Measurements from ENCODE around the gene LGALS7.
"Not testable (repeated sequence)": the region's sequence is repeated elsewhere in the genome, so short reads cannot be mapped to it uniquely, and the experiment has no call there.

The LGALS7 gene

DNA sequence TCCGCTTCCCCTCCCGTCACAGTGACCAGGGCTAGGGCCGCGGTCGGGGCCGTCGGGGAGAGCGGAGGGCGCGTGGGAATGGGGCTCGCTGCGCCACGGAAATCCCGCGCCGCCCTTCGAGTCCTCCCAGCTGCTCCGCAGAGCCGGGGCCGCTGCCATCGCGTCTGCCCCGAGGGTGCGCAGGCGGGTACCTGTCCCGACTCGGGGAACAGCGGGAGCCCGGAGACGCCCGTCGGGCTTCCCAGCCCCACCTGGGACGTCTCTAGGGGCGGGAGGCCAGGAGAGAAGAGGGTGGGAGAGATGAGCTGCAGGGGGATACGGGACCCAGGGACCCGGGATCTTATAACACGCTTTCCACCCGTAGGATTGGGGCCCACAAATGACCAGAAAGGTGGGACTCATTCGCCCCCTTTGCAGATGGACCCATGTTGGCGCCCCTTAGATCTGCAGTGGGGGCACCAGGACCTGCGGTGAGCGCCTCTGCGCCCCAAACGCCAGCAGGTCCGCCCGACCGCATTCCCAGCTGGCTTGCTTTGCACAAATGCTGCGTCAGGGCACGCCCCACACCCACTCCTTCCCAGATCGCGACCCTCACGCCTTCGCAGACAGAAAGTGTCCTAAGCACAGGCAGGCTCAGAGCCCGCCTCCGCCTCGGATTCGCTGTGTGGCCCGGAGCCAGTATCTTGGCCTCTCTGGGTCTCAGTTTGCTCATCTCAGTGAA, 2.9 kb downstream of the LGALS7 start:
- DNase-seq = not testable (repeated sequence)

GRCh38 chr19:38769635-38770211, 3.6 kb downstream of the LGALS7 start:
- DNase-seq = peak; percentile 90

DNA sequence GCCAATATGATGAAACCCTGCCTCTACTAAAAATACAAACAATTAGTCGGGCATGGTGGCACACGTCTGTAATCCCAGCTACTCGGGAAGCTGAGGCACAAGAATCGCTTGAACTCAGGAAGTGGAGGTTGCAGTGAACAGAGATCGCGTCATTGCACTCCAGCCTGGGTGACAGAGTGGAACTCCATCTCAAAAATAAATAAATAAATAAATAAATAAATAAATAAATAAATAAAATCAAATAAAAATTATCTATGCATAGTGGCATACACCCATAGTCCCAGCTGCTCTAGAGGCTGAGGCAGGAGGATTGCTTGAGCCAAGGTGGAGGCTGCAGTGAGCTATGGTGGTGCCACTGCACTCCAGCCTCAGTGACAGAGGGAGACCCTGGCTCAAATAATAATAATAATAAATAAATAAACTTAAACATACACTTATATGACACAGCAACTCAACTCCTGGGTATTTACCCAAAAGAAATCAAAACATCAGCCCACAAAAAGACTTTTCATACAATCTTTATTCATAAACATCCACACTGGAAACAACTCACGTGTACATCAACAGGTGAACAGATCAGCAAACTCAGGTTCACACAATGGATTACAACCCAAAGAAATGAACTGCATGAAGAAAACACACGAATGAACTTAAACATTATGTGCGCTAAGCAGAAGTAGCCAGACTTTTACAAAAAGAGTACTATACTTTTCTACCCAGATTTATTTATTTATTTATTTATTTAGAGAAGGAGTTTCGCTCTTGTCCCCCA, 6.9 kb downstream of the LGALS7 start:
- no peak for DNase-seq

GRCh38 chr19:38765214-38765613, 8.1 kb downstream of the LGALS7 start:
- no peak for DNase-seq

DNA sequence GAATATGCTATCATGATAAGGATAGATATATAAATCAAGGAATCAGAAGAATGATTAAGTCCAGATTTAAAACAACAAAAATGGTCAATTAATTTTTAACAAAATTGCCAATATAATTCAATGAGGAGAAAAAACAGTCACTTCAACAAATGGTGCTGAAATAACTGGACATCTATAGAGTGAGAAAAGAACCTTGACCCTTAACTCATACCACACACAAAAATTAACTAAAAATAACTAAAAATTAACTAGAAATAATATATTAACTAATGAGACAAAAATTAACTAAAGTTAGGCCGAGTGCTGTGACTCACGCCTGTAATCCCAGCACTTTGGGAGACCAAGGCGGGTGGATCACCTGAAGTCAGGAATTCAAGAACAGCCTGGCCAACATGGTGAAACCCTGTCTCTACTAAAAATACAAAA, 9.5 kb downstream of the LGALS7 start:
- no peak for DNase-seq

DNA sequence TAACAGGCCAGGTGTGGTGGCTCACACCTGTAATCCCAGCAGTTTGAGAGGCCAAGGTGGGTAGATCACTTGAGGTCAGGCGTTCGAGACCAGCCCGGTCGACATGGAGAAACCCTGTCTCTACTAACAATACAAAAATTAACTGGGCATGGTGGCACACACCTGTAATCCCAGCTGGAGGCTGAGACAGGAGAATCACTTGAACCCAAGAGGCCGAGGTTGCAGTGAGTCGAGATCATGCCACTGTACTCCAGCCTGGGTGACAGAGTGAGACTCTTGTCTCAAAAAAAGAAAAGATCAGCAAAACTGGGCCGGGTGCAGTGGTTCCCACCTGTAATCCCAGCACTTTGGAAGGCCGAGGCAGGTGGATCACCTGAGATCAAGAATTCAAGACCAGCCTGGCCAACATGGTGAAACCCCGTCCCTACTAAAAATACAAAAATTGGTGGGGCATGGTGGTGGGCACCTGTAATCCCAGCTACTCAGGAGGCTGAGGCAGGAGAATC, 11.4 kb downstream of the LGALS7 start:
- not testable (repeated sequence) for DNase-seq

GRCh38 chr19:38760805-38761517, 12.4 kb downstream of the LGALS7 start:
- DNase-seq = not testable (repeated sequence)

DNA sequence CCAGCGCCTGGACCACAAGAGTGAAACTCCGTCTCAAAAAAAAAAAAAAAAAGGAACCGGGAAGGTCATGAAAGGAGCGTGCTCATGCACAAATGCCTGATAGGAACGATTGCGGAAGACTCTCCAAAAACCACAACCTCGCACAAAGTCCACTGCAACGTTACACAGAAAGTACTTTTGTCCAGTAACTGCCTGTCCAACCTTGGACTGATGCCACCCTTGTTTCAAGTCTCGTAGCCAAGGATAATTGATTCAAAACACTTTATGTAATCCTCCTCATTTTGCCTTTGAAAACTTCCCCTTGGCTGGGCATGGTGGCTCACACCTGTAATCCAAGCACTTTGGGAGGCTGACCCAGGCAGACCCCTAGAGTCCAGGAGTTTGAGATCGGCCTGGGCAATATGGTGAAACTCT, 13.7 kb downstream of the LGALS7 start:
- no peak for DNase-seq

- DNase-seq = not testable (repeated sequence)
These were observed 19.1 kb downstream of the LGALS7 start for GRCh38 chr19:38754196-38754595.

- DNase-seq = not testable (repeated sequence)
These were observed 19.5 kb downstream of the LGALS7 start for GRCh38 chr19:38753783-38754182.

- DNase-seq = no peak
These were observed 28.0 kb downstream of the LGALS7 start for GRCh38 chr19:38745316-38745715.

GRCh38 chr19:38744874-38745273, 28.4 kb downstream of the LGALS7 start:
- DNase-seq = no peak

- DNase-seq = no peak
These were observed 29.0 kb downstream of the LGALS7 start, which contains the start of gene CAPN12 for GRCh38 chr19:38744298-38744681. Gene CAPN12, minus strand, starts transcription at chr19:38744474. Its CDS starts 309 bp downstream, at chr19:38744165.

DNA sequence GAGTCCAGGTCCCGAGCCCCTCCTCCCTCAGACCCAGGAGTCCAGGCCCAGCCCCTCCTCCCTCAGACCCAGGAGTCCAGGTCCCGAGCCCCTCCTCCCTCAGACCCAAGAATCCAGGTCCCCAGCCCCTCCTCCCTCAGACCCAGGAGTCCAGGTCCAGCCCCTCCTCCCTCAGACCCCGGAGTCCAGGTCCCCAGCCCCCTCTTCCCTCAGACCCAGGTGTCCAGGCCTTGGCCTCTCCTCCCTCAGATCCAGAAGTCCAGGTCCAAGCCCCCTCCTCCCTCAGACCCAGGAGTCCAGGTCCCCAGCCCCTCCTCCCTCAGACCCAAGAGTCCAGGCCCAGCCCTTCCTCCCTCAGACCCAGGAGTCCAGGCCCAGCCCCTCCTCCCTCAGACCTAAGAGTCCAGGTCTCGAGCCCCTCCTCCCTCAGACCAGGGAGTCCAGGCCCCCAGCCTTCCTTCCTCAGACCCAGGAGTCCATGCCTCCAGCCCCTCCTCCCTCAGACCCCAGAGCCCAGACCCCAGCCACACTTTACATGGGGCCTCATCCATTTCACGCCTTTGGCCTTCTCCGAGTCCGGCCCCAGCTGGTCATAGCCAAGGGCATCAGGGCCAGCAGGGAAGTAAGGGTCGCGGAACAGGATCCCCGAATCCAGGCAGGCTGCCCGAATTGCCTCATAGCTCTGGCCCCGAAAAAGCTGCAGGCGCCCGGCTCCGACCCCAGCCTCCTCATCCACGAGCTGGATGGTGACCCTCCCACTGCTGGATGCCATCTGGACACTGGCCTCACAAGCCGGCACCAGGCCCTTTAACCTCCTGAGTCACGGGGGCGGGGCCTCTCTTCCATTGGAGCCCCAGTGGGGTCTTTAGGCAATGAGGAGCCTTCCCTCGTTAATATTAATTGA, 29.7 kb downstream of the LGALS7 start:
- DNase-seq = no peak

- DNase-seq = no peak
These were observed 30.4 kb downstream of the LGALS7 start for GRCh38 chr19:38742906-38743305.

GRCh38 chr19:38742296-38742695, 31.0 kb downstream of the LGALS7 start:
- no peak for DNase-seq

DNA sequence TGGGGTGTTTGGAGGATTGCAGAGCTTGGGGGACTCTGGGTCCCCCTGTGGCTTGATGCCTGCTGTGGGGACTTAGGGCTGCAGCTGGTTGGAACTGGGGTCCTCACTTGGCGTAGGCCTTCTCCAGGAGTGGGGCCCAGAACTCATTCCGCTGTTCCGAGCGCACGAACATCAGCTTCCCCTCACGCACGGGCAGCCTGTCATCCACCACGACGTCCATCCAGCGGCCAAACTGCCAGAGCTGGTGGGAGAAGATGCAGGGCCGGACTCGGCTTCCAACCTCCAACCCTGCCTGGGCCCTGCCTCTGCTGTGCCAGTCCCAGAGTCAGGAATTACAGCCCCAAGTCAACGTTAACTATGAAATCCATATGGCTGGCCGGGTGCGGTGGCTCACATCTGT, 31.6 kb downstream of the LGALS7 start:
- no peak for DNase-seq

DNA sequence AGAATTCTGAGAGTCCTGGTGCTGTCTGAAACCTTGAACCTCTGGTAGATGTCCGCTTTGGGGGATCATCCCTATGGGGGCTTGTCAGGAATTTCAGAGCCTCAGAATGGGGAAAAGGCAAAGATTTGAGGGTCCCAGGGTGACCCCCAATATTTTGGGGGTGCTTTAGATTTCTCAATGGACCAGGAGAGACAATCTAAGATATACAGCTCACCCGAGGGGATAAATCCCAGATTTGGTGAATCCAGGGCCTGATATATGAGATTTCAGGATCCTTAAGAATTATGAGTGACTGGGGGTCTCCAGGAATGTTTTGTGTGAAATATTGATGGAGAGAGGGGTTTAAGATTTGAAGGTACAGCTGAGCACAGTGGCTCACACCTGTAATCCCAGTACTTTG, 32.4 kb downstream of the LGALS7 start:
- no peak for DNase-seq

GRCh38 chr19:38740257-38740592, 33.1 kb downstream of the LGALS7 start:
- DNase-seq = no peak

GRCh38 chr19:38739440-38740256, 33.7 kb downstream of the LGALS7 start:
- no peak for DNase-seq

All from CD4-positive, alpha-beta T cell treated with Interleukin-21 for 1 hour (primary cell).